GM18517 (cell line): ENCODE results near the gene IFT25.

Experiments
- ATAC-seq: cut with Tn5 transposase; IDR thresholded peaks from one replicate; pipeline ENCODE4 v1.9.1; 2021; ENCODE audit warnings: mild to moderate bottlenecking, moderate library complexity; ENCODE audit not compliant: unreplicated experiment

Gene IFT25

GRCh38 chr1:53930932-53931331, 14.6 kb downstream of the IFT25 start:
- ATAC-seq: no peak

GRCh38 chr1:53929246-53929960, 16.1 kb downstream of the IFT25 start:
- ATAC-seq: no peak

GRCh38 chr1:53927376-53927881, 18.1 kb downstream of the IFT25 start:
- ATAC-seq: no peak

- ATAC-seq: no peak
Measured at GRCh38 chr1:53919675-53920066, 25.8 kb downstream of the IFT25 start.

GRCh38 chr1:53918343-53918742, 27.2 kb downstream of the IFT25 start:
- no peak for ATAC-seq

GRCh38 chr1:53913352-53914033, 32.0 kb downstream of the IFT25 start:
- no peak for ATAC-seq

- no peak for ATAC-seq
Measured at GRCh38 chr1:53911442-53911841, 34.1 kb downstream of the IFT25 start.

GRCh38 chr1:53909946-53910345, 35.6 kb downstream of the IFT25 start:
- no peak for ATAC-seq

GRCh38 chr1:53906121-53906520, 39.4 kb downstream of the IFT25 start:
- ATAC-seq: no peak

- ATAC-seq: no peak
Measured at GRCh38 chr1:53905509-53905908, 40.0 kb downstream of the IFT25 start.

GRCh38 chr1:53902235-53903138, 43.0 kb downstream of the IFT25 start:
- no peak for ATAC-seq

GRCh38 chr1:53899708-53900107, 45.8 kb downstream of the IFT25 start:
- no peak for ATAC-seq

GRCh38 chr1:53899206-53899628, 46.3 kb downstream of the IFT25 start:
- no peak for ATAC-seq

- ATAC-seq: no peak
Measured at GRCh38 chr1:53896635-53897229, 48.8 kb downstream of the IFT25 start.

GRCh38 chr1:53895421-53895820, 50.1 kb downstream of the IFT25 start:
- no peak for ATAC-seq

- ATAC-seq: no peak
Measured at GRCh38 chr1:53894644-53895043, 50.9 kb downstream of the IFT25 start.

GRCh38 chr1:53893999-53894636, 51.4 kb downstream of the IFT25 start, which contains the start of gene DIO1:
TSS of gene DIO1 (plus strand) at chr1:53894187. CDS start at chr1:53894211, 24 bp downstream.
- no peak for ATAC-seq

GRCh38 chr1:53892911-53893310, 52.6 kb downstream of the IFT25 start:
- no peak for ATAC-seq

GRCh38 chr1:53891678-53892077, 53.8 kb downstream of the IFT25 start:
- ATAC-seq: no peak

- ATAC-seq: no peak
Measured at GRCh38 chr1:53891018-53891417, 54.5 kb downstream of the IFT25 start.
